A673 (cell line): ENCODE results near the gene PTGFRN. TPM values are rescaled to one million over a fixed set of nuclear protein-coding genes. Genes with fewer than 3 reads are reported as not detected.

Experiments used
- BruUV-seq: library from RNA; stranded (reverse); fragments of 400-500 nt; replicated peaks from 2 replicates; lab custom pipeline; 2021; lab: Mats Ljungman, UMichigan
- CTCF ChIA-PET: fragments of 300-600 bp; sonication (Branson Sonifier 250); formaldehyde crosslinking; loops from one replicate; lab custom pipeline; 2022; ENCODE audit warnings: antibody characterized with exemption; lab: Charles Lee
- POLR2A ChIA-PET: fragments of 300-600 bp; sonication (Branson Sonifier 250); formaldehyde crosslinking; loops from one replicate; lab custom pipeline; 2022; ENCODE audit warnings: antibody characterized with exemption; ENCODE audit not compliant: low non-redundant PET; lab: Charles Lee
- DNase-seq: peaks from one replicate; pipeline ENCODE4 v3.0.0-alpha.2; 2015; ENCODE audit warnings: low spot score
- H3K27ac ChIP-seq: fragments of 200-600 bp; sonication (generic); 2 replicates; pipeline ENCODE4 v1.5.1; 2016; ENCODE audit warnings: mixed run types, low read depth, mild to moderate bottlenecking, mixed read lengths, antibody characterized with exemption, low read length; ENCODE audit not compliant: poor library complexity, severe bottlenecking
- H3K27me3 ChIP-seq: fragments of 200-600 bp; sonication (generic); replicated peaks from 2 replicates; pipeline ENCODE4 v1.6.1; 2017; ENCODE audit warnings: mixed run types, low read depth, mild to moderate bottlenecking, mixed read lengths, antibody characterized with exemption, low read length; ENCODE audit not compliant: insufficient read depth, poor library complexity
- H3K36me3 ChIP-seq: fragments of 200-600 bp; sonication (generic); 2 replicates; pipeline ENCODE4 v1.6.1; 2016; ENCODE audit warnings: mixed run types, mild to moderate bottlenecking, mixed read lengths, antibody characterized with exemption, low read length; ENCODE audit not compliant: insufficient read depth, poor library complexity, severe bottlenecking
- H3K4me1 ChIP-seq: fragments of 200-600 bp; sonication (generic); 2 replicates; pipeline ENCODE4 v1.6.1; 2017; ENCODE audit warnings: mixed run types, mild to moderate bottlenecking, mixed read lengths, antibody characterized with exemption, low read length; ENCODE audit not compliant: insufficient read depth, poor library complexity, severe bottlenecking
- H3K4me3 ChIP-seq: fragments of 200-600 bp; sonication (generic); 2 replicates; pipeline ENCODE4 v1.5.1; 2016; ENCODE audit warnings: low read depth, mixed run types, mild to moderate bottlenecking, mixed read lengths, low read length; ENCODE audit not compliant: poor library complexity, severe bottlenecking
- H3K9me3 ChIP-seq: fragments of 200-600 bp; sonication (generic); 2 replicates; pipeline ENCODE4 v1.6.1; 2016; ENCODE audit warnings: mixed run types, low read depth, mild to moderate bottlenecking, mixed read lengths, antibody characterized with exemption, low read length; ENCODE audit not compliant: poor library complexity, severe bottlenecking
- CTCF ChIP-seq: fragments of 300-800, 200-600 bp; sonication (generic); conservative IDR thresholded peaks from 2 replicates; pipeline ENCODE4 v1.5.1; 2017; ENCODE audit warnings: low read depth, mild to moderate bottlenecking, antibody characterized with exemption, low read length, moderate library complexity, mixed read lengths
- EZH2 ChIP-seq: fragments of 200-600 bp; sonication (generic); IDR thresholded peaks from 2 replicates; pipeline ENCODE4 v1.6.1; 2017; ENCODE audit warnings: borderline replicate concordance, low read depth, mild to moderate bottlenecking, mixed read lengths, antibody characterized with exemption, low read length; ENCODE audit not compliant: poor library complexity, severe bottlenecking
- intact Hi-C: fragments of 100-400 bp; cut with micrococcal nuclease; formaldehyde crosslinking; loops from one replicate; pipeline ENCODE4 v1.10.0; 2022; ENCODE audit not compliant: unreplicated experiment
- total RNA-seq: library from RNA; stranded (reverse); gene quantifications from 2 replicates; pipeline ENCODE4 v1.2.3, GENCODE V29; 2021

The PTGFRN gene
- total RNA-seq, 1 experiment from 2014 or later, result 29.5 TPM

- ChIA-PET CTCF (no interaction called here), POLR2A (no interaction called here)
- H3K27ac ChIP-seq, result no peak overlapping the region
- no TSS peak for BruUV-seq
- no peaks in the 10 kb centered on the region for H3K4me1 ChIP-seq
- no peaks in the 10 kb centered on the region for H3K9me3 ChIP-seq
- H3K36me3 ChIP-seq, result no peaks in the 10 kb centered on the region
- no peak for TF ChIP-seq CTCF
- no peak for TF ChIP-seq EZH2
- peaks cover 3% of the 10 kb centered on the region for H3K27me3 ChIP-seq
- no peak overlapping the region for H3K4me3 ChIP-seq
- DNase-seq, result no peak
- intact Hi-C loops, result no loop called here
Observed at GRCh38 chr1:116906812-116907211, 2.9 kb upstream of the PTGFRN start.

- peaks cover 3% of the 10 kb centered on the region for H3K27me3 ChIP-seq
- no peaks in the 10 kb centered on the region for H3K36me3 ChIP-seq
- TF ChIP-seq CTCF (no peak), EZH2 (no peak)
- POLR2A ChIA-PET, result no interaction called here
- H3K27ac ChIP-seq, result no peak overlapping the region
- BruUV-seq, result no TSS peak
- CTCF ChIA-PET, result no interaction called here
- no peak overlapping the region for H3K4me3 ChIP-seq
- no peaks in the 10 kb centered on the region for H3K4me1 ChIP-seq
- intact Hi-C loops, result no loop called here
- no peaks in the 10 kb centered on the region for H3K9me3 ChIP-seq
- DNase-seq, result no peak
Observed at GRCh38 chr1:116907351-116907750, 2.4 kb upstream of the PTGFRN start.

GRCh38 chr1:116908266-116908665, 1.4 kb upstream of the PTGFRN start:
- no TSS peak for BruUV-seq
- CTCF ChIA-PET, result no interaction called here
- intact Hi-C loops, result no loop called here

More at GRCh38 chr1:116908266-116908665, 1.4 kb upstream of the PTGFRN start:
- DNase-seq, result no peak
- TF ChIP-seq CTCF (no peak), EZH2 (no peak)
- Histone ChIP-seq H3K36me3 (no peaks in the 10 kb centered on the region), H3K27ac (no peak overlapping the region), H3K4me3 (no peak overlapping the region), H3K9me3 (no peaks in the 10 kb centered on the region), H3K27me3 (no peaks in the 10 kb centered on the region), H3K4me1 (no peaks in the 10 kb centered on the region)
- POLR2A ChIA-PET, result no interaction called here
